ENCODE data around the gene SMARCD1.
A peak's percentile ranks its signal among the peaks of the same experiment; 100 is the strongest.
"Not testable (repeated sequence)": the region's sequence is repeated elsewhere in the genome, so short reads cannot be mapped to it uniquely, and the experiment has no call there.

The SMARCD1 gene

DNA sequence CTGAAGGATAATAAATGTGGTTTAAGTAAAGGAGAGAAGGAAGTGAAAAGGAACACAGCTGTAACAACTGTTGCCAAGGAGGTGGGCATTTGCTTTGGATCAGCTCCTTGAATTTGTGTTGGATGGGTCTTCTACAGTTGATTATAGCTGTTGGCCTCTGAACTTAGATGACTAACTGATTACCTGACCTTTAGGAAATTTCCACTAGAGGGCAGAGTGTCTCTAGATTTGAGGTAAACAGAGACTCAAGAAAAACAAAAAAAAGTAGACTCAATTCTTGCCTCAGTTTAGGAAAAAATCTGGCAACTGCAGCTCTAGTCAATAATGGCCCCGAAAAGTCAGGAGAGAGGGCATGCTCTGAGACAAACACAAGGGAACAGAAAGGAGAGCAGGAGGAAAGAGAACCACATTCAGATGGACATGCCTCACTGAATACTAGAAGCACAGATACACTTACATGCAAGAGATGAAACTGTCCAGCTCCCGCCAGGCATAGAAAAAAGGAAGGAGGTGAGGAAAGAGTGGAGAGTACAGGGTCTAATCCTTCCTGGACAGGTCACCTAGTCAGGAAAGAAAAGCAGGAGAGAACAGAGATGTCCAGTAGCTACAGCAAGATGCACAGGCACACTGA lies 47.5 kb downstream of the SMARCD1 start:
- DNase-seq (ENCODE audit: low read depth in 1 of 2, low spot score in 1 of 2): peak in 1 of 2 donors; percentile 28

DNA sequence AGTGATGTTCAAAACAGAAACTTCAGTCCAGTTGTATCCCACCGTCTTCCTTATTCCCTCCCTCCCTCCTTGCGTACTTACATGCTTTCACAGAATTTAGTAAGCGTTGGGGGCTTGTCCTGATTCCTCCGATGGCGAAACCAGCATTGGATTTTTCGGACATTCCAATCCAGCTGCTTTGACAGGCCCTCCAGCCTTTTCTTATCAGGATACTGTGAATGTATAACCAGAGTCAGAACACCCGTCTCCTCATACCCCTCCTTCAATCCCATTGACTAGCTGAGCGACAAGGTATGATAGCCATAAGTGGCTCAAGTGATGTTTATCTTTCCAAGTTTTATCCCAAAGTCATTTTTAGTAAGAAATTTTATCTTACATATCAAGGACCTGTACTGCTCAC lies 57.9 kb downstream of the SMARCD1 start:
- no peak for DNase-seq (ENCODE audit: low read depth in 1 of 2, low spot score in 1 of 2)

DNA sequence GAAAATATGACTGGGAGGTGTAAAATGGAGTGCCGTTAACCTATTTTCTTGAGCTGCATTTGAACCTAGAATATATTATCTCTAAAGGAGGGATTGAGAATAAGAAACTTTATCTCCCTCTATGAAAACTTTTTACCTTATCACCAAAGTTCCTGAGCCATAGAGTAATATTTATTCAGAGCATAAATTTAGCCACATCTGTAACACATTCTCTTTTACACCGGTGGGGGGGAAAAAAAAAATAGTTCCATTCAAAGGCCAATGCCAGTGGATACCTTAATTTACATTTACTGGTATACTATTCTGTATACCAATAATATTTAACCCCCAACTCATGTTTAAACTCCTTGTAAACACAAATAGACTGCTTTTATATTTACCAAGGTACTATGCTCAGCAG lies 60.3 kb downstream of the SMARCD1 start:
- DNase-seq (ENCODE audit: low read depth in 1 of 2, low spot score in 1 of 2): no peak

DNA sequence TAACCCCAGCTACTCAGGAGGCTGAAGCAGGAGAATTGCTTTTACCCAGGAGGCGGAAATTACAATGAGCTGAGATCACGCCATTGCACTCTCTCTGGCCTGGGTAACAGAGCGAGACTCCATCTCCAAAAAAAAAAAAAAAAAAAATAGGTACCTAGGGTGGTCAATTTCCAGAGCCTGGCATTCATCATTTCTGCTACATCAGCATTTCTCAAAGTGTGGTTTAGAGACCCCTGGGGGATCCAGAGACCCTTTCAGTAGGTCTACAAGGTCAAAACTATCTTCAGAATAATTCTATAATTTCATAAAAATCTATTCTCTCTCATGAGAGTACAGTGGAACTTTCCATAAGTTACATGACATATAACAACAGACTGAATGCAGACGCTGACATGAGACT lies 62.1 kb downstream of the SMARCD1 start:
- no peak for DNase-seq (ENCODE audit: low read depth in 1 of 2, low spot score in 1 of 2)

DNA sequence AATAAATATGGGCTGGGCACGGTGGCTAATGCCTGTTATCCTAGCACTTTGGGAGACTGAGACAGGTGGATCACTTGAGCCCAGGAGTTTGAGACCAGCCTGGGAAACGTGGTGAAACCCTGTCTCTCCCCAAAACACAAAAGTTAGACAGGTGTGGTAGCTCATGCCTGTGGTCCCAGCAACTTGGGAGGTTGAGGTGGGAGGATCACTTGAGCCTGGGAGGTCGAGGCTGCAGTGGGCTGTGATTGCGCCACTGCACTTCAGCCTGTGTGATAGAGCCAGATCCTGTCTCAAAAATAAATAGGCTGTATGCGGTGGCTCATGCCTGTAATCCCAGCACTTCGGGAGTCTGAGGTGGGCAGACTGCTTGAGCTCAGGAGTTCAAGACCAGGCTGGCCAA lies 62.9 kb downstream of the SMARCD1 start:
- not testable (repeated sequence) for DNase-seq (ENCODE audit: low read depth in 1 of 2, low spot score in 1 of 2)

DNA sequence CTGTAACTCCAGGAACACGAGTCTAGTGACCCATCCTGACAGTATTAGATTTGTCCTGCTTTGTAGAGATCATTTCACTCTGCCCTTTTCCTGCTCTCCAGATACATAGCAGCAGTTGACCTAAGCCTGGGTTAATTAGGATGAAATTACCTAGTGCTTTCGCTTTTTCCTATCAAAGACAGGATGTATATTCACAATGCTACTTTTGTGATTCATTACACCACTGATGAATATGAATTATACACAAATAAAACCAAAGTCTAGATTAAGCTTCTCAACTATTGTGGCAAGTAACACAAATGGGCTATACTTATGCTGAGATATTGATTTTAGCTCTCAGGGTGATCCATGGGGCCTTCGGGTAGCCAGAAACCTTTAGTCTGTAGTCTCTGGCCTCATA lies 64.2 kb downstream of the SMARCD1 start:
- no peak for DNase-seq (ENCODE audit: low read depth in 1 of 2, low spot score in 1 of 2)

Measured in activated CD4-positive, alpha-beta T cell treated with anti-CD3 and anti-CD28 coated beads, Interleukin-2, amount 50 U/mL, for 24 hours (primary cell).